ENCODE measurements around the gene SLC35D2. TPM values are rescaled to one million over a fixed set of nuclear protein-coding genes. Genes with fewer than 3 reads are reported as not detected.

SLC35D2 gene
- total and polyA plus RNA-seq, 3 experiments from 2014 or later: 7.9 to 29.1 (median 8.3) TPM

DNA sequence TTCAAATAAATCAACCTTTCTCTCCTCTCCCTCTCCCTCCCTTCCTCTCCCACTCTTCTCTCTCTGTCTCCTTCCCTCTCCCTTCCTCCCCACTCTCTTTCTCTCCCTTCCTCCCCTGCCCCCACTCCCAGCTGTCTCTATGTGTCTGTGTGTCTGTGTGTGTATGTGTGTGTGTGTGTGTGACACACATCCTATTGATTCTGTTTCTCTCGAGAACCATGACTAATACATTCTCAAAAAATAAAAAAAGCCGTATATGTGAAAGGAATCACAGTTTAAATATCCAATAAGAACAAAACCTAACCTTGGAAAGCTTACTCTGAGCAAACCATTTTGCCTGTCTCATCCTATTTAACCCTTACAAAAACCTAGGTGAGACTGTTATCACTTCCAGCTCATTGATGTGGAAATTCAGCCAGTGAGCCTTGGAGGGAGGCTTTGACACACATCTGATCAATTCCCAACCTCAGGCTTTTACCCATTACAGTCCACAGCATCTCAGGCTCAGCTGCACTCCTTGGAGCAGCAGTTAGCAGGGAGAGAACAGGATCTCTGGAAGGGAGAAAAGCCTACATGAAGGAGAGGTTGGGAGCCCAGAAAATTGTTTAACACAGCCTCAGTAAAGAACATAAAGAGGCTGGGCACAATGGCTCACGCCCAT is 89.9 kb downstream of the SLC35D2 start:
- Histone ChIP-seq H3K9me3 (ENCODE audit: low read length) (no peaks in the 10 kb centered on the region), H3K36me3 (ENCODE audit: insufficient read depth, low read length) (no peaks in the 10 kb centered on the region), H3K4me3 (ENCODE audit: low read length) (no peak overlapping the region), H3K4me1 (ENCODE audit: insufficient read depth, low read length) (no peaks in the 10 kb centered on the region), H3K27ac (ENCODE audit: low read depth, low read length) (no peak overlapping the region), H3K27me3 (ENCODE audit: insufficient read depth, low read length, poor library complexity, severe bottlenecking) (no peaks in the 10 kb centered on the region)
- Mint-ChIP-seq H3K36me3 (peaks cover 0 to 6% (median 0%) of the 10 kb centered on the region in 3 donors), H3K9me3 (peaks cover 0 to 4% (median 3%) of the 10 kb centered on the region in 5 donors), H3K27ac (no peak overlapping the region), H3K4me1 (no peaks in the 10 kb centered on the region), H3K4me3 (no peak overlapping the region), H3K27me3 (peaks cover 4% of the 10 kb centered on the region in 2 donors)
- POLR2A ChIA-PET: no interaction called here
- no peak for DNase-seq
- CTCF ChIA-PET: no interaction called here

- Histone ChIP-seq H3K27me3 (ENCODE audit: insufficient read depth, low read length, poor library complexity, severe bottlenecking) (no peaks in the 10 kb centered on the region), H3K36me3 (ENCODE audit: insufficient read depth, low read length) (no peaks in the 10 kb centered on the region), H3K9me3 (ENCODE audit: low read length) (no peaks in the 10 kb centered on the region), H3K27ac (ENCODE audit: low read depth, low read length) (no peak overlapping the region), H3K4me3 (ENCODE audit: low read length) (no peak overlapping the region), H3K4me1 (ENCODE audit: insufficient read depth, low read length) (no peaks in the 10 kb centered on the region)
- ChIA-PET CTCF (no interaction called here), POLR2A (no interaction called here)
- H3K27ac Mint-ChIP-seq: no peak overlapping the region
- peaks cover 5 to 6% of the 10 kb centered on the region in 2 donors for H3K27me3 Mint-ChIP-seq
- no peaks in the 10 kb centered on the region for H3K36me3 Mint-ChIP-seq
- H3K9me3 Mint-ChIP-seq: no peaks in the 10 kb centered on the region
- DNase-seq: no peak
- H3K4me3 Mint-ChIP-seq: no peak overlapping the region
- no peaks in the 10 kb centered on the region for H3K4me1 Mint-ChIP-seq
Measured at GRCh38 chr9:96289392-96289791, 94.1 kb downstream of the SLC35D2 start.

DNA sequence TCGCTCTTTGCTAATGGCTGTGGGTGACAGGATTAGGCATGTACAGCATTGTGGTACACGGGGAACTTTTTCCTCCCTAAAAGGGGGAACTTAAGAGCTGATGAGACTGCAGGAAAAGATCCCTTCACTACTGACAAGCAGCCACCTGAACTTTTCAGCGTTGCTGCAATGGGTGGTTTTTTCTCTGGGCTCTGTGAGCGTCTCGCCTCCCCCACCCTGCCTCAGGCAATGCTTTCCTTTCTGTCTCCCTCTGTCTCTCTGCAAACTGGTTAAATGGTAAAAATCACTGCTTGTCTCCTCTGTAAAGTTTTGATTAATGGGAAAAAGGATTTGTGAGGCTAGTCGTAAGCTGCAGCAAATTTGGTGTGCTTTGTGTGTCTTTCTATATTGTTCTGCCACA is 101.9 kb downstream of the SLC35D2 start:
- Histone ChIP-seq H3K4me1 (ENCODE audit: insufficient read depth, low read length) (no peaks in the 10 kb centered on the region), H3K27me3 (ENCODE audit: insufficient read depth, low read length, poor library complexity, severe bottlenecking) (no peaks in the 10 kb centered on the region), H3K9me3 (ENCODE audit: low read length) (no peaks in the 10 kb centered on the region), H3K36me3 (ENCODE audit: insufficient read depth, low read length) (no peaks in the 10 kb centered on the region), H3K4me3 (ENCODE audit: low read length) (no peak overlapping the region), H3K27ac (ENCODE audit: low read depth, low read length) (no peak overlapping the region)
- no peak overlapping the region for H3K4me3 Mint-ChIP-seq
- CTCF ChIA-PET: no interaction called here
- DNase-seq: no peak
- no peaks in the 10 kb centered on the region for H3K36me3 Mint-ChIP-seq
- peaks cover 0 to 3% (median 2%) of the 10 kb centered on the region in 5 donors for H3K9me3 Mint-ChIP-seq
- no peaks in the 10 kb centered on the region for H3K4me1 Mint-ChIP-seq
- no peak overlapping the region for H3K27ac Mint-ChIP-seq
- H3K27me3 Mint-ChIP-seq: peaks cover 2 to 9% of the 10 kb centered on the region in 2 donors
- POLR2A ChIA-PET: no interaction called here

DNA sequence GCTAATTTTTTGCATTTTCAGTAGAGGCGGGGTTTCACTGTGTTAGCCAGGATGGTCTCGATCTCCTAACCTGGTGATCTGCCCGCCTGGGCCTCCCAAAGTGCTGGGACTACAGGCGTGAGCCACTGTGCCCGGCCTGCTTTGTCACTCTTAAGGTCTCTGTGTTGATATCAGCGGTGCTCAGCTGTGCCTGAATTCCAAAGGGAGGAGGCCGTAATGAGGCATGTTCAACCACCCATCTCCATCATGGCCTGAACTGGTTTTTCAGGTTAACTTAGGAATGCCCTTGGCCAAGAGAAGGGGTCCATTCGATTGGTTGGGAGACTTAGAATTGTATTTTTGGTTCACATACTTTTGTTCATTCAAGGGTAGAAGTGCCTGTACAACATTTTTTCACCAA is 103.6 kb downstream of the SLC35D2 start:
- no peaks in the 10 kb centered on the region for H3K36me3 ChIP-seq (ENCODE audit: insufficient read depth, low read length)
- H3K4me3 ChIP-seq (ENCODE audit: low read length): no peak overlapping the region
- POLR2A ChIA-PET: no interaction called here
- H3K27me3 ChIP-seq (ENCODE audit: insufficient read depth, low read length, poor library complexity, severe bottlenecking): no peaks in the 10 kb centered on the region
- H3K27ac ChIP-seq (ENCODE audit: low read depth, low read length): no peak overlapping the region
- H3K9me3 ChIP-seq (ENCODE audit: low read length): no peaks in the 10 kb centered on the region
- Mint-ChIP-seq H3K9me3 (peaks cover 8 to 18% (median 10%) of the 10 kb centered on the region in 5 donors), H3K36me3 (peaks cover 0 to 2% (median 1%) of the 10 kb centered on the region in 3 donors), H3K4me3 (no peak overlapping the region), H3K27ac (no peak overlapping the region), H3K27me3 (peaks cover 2 to 4% of the 10 kb centered on the region in 2 donors), H3K4me1 (no peaks in the 10 kb centered on the region)
- CTCF ChIA-PET: no interaction called here
- H3K4me1 ChIP-seq (ENCODE audit: insufficient read depth, low read length): no peaks in the 10 kb centered on the region
- DNase-seq: no peak

DNA sequence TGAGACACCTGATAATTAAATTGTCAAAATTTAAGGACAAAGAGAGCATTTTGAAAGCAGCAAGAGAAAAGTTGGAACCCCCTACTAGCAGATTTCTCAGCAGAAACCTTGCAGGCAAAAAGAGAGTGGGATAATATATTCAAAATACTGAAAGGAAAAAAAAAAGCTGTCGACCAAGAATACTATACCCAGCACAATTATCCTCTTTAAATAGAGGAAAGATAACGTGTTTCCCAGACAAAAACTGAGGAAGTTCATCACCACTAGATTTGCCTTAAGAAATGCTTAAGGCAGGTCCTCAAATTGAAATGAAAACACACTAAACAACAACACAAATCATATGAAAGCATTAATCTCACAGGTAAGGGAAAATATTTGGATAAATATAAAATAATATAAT is 108.6 kb downstream of the SLC35D2 start:
- POLR2A ChIA-PET: no interaction called here

More for the DNA sequence above, 108.6 kb downstream of the SLC35D2 start:
- Histone ChIP-seq H3K9me3 (ENCODE audit: low read length) (peaks cover 6% of the 10 kb centered on the region), H3K4me3 (ENCODE audit: low read length) (no peak overlapping the region), H3K4me1 (ENCODE audit: insufficient read depth, low read length) (no peaks in the 10 kb centered on the region), H3K27me3 (ENCODE audit: insufficient read depth, low read length, poor library complexity, severe bottlenecking) (no peaks in the 10 kb centered on the region), H3K36me3 (ENCODE audit: insufficient read depth, low read length) (no peaks in the 10 kb centered on the region), H3K27ac (ENCODE audit: low read depth, low read length) (no peak overlapping the region)
- no peak for DNase-seq
- H3K36me3 Mint-ChIP-seq: peaks cover 0 to 15% (median 1%) of the 10 kb centered on the region in 3 donors
- no peak overlapping the region for H3K4me3 Mint-ChIP-seq
- H3K27ac Mint-ChIP-seq: no peak overlapping the region
- peaks cover 18 to 29% (median 27%) of the 10 kb centered on the region in 5 donors for H3K9me3 Mint-ChIP-seq
- CTCF ChIA-PET: no interaction called here
- H3K27me3 Mint-ChIP-seq: peaks cover 0 to 7% of the 10 kb centered on the region in 2 donors
- no peaks in the 10 kb centered on the region for H3K4me1 Mint-ChIP-seq

Other genes with a start within 250 kb of the SLC35D2 start
- under 1 TPM; 0.35 to 0.42 TPM for gene HSD17B3, start 81.5 kb downstream of the SLC35D2 start, total RNA-seq
- not detected for gene HSD17B3, start 81.5 kb downstream of the SLC35D2 start, polyA plus RNA-seq
- 10 to 100 TPM; 47.8 to 51.9 TPM for gene ZNF367, start 34.7 kb upstream of the SLC35D2 start, total RNA-seq
- 1.5 TPM for gene ZNF367, start 34.7 kb upstream of the SLC35D2 start, polyA plus RNA-seq
- 10 to 100 TPM; 20.4 to 21.0 TPM for gene HABP4, start 66.5 kb upstream of the SLC35D2 start, total RNA-seq
- 24.1 TPM for gene HABP4, start 66.5 kb upstream of the SLC35D2 start, polyA plus RNA-seq
- 1 to 10 TPM; 4.6 to 6.3 TPM for gene CDC14B, start 236.1 kb upstream of the SLC35D2 start, total RNA-seq
- gene CDC14B, start 236.1 kb upstream of the SLC35D2 start, polyA plus RNA-seq: 8.2 TPM